Measurements from ENCODE around the gene LINC00632.

DNA sequence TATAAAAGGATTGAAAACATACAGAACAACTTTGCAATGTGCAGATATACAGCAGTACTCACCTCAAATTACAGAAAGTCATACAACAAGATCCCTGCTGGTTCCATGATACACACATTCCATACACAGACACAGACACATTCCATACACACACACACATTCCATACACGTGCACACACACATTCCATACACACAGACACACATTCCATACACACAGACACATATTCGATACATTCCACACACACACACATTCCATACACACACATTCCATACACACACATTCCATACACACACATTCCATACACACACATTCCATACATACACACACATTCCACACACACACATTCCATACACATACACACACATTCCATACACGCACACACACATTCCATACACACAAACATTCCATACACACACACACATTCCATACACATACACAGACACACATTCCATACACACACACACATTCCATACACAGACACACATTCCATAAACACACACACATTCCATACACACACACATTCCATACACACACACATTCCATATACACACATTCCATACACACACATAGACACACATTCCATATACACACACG is 13.7 kb downstream of the LINC00632 start:
- TF ChIP-seq, protein P1, sequence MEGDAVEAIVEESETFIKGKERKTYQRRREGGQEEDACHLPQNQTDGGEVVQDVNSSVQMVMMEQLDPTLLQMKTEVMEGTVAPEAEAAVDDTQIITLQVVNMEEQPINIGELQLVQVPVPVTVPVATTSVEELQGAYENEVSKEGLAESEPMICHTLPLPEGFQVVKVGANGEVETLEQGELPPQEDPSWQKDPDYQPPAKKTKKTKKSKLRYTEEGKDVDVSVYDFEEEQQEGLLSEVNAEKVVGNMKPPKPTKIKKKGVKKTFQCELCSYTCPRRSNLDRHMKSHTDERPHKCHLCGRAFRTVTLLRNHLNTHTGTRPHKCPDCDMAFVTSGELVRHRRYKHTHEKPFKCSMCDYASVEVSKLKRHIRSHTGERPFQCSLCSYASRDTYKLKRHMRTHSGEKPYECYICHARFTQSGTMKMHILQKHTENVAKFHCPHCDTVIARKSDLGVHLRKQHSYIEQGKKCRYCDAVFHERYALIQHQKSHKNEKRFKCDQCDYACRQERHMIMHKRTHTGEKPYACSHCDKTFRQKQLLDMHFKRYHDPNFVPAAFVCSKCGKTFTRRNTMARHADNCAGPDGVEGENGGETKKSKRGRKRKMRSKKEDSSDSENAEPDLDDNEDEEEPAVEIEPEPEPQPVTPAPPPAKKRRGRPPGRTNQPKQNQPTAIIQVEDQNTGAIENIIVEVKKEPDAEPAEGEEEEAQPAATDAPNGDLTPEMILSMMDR (IDR thresholded peaks at IDR 0.05; ENCODE audit: insufficient read depth, low read length, poor library complexity, severe bottlenecking) = no peak
- no peak for TF ChIP-seq EZH2phosphoT487 (conservative IDR thresholded peaks at IDR 0.05; ENCODE audit: low read length)
